BJ (cell line): Measurements from ENCODE around the gene SRGAP2C. TPM values are rescaled to one million over a fixed set of nuclear protein-coding genes. Genes with fewer than 3 reads are reported as not detected.
A peak's percentile ranks its signal among the peaks of the same experiment; 100 is the strongest.
"Not testable (repeated sequence)": the region's sequence is repeated elsewhere in the genome, so short reads cannot be mapped to it uniquely, and the experiment has no call there.

Experiments used
- CTCF ChIA-PET: fragments of 350-600 bp; formaldehyde crosslinking; extraction: SDS; loops from one replicate; lab custom pipeline; 2021; ENCODE audit warnings: antibody characterized with exemption, inconsistent platforms; lab: Yijun Ruan, JAX
- POLR2A ChIA-PET: fragments of 300-600 bp; sonication (Branson Sonifier 250); formaldehyde crosslinking; extraction: SDS; loops from one replicate; lab custom pipeline; 2021; ENCODE audit warnings: antibody characterized with exemption; lab: Charles Lee
- DNase-seq: peaks from one replicate; pipeline ENCODE4 v3.0.0-alpha.2; 2011; ENCODE audit warnings: low read depth
- H3K27me3 ChIP-seq: 2 replicates; pipeline ENCODE4 v1.6.0; 2011; ENCODE audit warnings: low read length; ENCODE audit not compliant: control insufficient read depth, insufficient read depth
- H3K36me3 ChIP-seq: 2 replicates; pipeline ENCODE4 v1.5.1; 2011; ENCODE audit warnings: low read length; ENCODE audit not compliant: control insufficient read depth, insufficient read depth
- H3K4me3 ChIP-seq: 2 replicates; pipeline ENCODE4 v1.5.1; 2011; ENCODE audit warnings: low read depth, mild to moderate bottlenecking, control low read depth, low read length
- polyA plus RNA-seq: library from polyadenylated mRNA; depleted of rRNA; stranded (reverse); fragments of >200 nt; gene quantifications from 2 replicates; pipeline ENCODE4 v1.2.3, GENCODE V29; 2011

SRGAP2C gene
- polyA plus RNA-seq, 1 experiment: 5.0 TPM

DNA sequence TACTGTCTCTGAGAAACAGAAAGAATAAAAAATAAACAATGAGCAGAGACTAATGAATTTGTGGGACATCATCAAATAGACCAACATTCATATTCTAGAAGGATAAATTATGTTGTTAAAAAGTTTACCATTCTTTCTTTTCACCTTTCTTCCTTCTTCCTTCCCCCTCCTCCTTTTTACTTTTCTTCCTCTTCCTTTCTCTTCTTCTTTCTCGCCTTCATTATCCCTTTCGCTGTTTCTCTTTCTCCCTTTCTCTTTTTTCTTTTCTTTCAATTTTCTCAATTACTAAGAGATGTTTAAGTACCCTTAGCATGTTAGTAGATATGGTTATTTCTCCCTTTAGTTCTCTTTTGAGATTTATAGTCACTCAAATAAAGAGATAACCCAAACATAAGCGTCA lies 207.4 kb downstream of the SRGAP2C start:
- H3K27me3 ChIP-seq, H3K36me3 ChIP-seq, POLR2A ChIA-PET, CTCF ChIA-PET, H3K4me3 ChIP-seq, DNase-seq: not testable (repeated sequence)

- POLR2A ChIA-PET, DNase-seq: not testable (repeated sequence)
Observed at GRCh38 chr1:121395718-121396201, 211.0 kb downstream of the SRGAP2C start.

GRCh38 chr1:121396335-121397081 lies 211.7 kb downstream of the SRGAP2C start:
- POLR2A ChIA-PET, CTCF ChIA-PET, DNase-seq: not testable (repeated sequence)

More at GRCh38 chr1:121395718-121396201, 211.0 kb downstream of the SRGAP2C start:
- CTCF ChIA-PET, H3K36me3 ChIP-seq, H3K27me3 ChIP-seq: not testable (repeated sequence)
- peak overlapping the region; percentile 59 for H3K4me3 ChIP-seq

DNA sequence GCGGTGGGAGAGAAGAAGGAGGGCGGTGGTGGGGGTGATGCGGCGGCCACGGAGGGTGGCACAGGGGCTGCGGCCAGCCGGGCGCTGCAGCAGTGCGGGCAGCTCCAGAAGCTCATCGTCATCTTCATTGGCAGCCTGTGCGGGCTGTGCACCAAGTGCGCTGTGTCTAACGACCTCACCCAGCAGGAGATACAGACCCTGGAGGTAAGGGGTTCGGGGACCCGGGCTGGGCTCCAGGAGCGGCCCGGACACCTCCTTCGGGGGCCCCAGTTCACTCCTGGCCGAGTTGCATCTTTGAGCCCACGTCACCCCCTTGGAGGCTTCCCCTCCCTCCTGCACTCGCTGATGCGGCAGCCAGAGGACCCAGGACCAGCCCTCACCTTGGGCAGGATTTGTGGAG lies 212.3 kb downstream of the SRGAP2C start:
- peak overlapping the region; percentile 59 for H3K4me3 ChIP-seq
- H3K36me3 ChIP-seq, CTCF ChIA-PET, POLR2A ChIA-PET, DNase-seq, H3K27me3 ChIP-seq: not testable (repeated sequence)

More at GRCh38 chr1:121396335-121397081, 211.7 kb downstream of the SRGAP2C start:
- peak overlapping the region; percentile 59 for H3K4me3 ChIP-seq
- H3K27me3 ChIP-seq, H3K36me3 ChIP-seq: not testable (repeated sequence)

DNA sequence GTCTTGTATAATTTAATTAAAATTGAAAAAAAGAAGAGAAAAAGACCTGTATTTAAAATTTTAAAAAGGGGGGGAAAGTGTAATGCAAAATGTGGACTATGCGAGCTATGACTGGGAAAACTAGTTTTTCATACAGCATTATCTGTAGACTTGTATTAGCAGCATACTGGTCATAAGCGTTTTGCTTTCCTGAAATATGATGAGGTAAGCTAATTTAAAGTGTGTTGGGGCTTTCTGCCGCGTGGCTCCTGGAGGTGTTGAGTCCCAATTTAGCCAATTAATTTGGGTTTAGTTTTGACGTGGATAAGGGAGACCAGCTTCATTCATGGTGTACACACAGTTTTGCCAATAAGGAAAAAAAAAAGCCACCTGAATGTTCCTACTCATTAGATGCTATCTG lies 214.4 kb downstream of the SRGAP2C start:
- POLR2A ChIA-PET, H3K4me3 ChIP-seq: not testable (repeated sequence)

GRCh38 chr1:121400108-121400507 lies 215.3 kb downstream of the SRGAP2C start:
- H3K27me3 ChIP-seq, CTCF ChIA-PET, H3K36me3 ChIP-seq, DNase-seq, POLR2A ChIA-PET, H3K4me3 ChIP-seq: not testable (repeated sequence)

More for the DNA sequence above, 214.4 kb downstream of the SRGAP2C start:
- H3K27me3 ChIP-seq, H3K36me3 ChIP-seq, CTCF ChIA-PET, DNase-seq: not testable (repeated sequence)

DNA sequence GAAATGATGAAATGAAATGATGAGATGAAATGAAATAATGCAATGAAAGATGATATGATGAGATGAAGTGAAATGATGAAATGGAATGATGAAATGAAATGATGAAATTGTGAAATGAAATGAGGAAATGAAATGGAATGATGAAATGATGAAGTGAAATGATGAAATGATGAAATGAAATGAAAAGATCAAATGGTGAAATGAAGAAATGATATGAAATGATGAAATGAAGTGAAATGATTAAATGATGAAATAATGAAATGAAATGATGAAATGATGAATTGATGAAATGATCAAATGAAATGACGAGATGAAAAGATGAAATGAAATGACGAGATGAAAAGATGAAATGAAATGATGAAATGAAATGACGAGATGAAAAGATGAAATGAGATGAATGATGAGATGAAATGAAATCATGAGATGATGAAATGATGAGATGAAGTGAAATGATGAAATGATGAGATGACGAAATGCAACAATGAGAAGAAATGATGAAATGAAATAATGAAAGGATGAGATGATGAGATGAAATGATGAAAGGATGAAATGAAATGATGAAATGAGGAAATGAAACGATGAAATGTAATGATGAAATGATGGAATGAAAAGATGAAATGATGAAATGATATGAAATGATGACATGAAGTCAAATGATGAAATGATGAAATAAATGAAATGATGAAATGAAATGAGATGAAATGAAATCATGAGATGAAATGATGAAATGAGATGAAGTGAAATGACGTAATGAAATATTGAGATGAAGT lies 216.0 kb downstream of the SRGAP2C start:
- CTCF ChIA-PET, H3K36me3 ChIP-seq, H3K4me3 ChIP-seq, DNase-seq, H3K27me3 ChIP-seq, POLR2A ChIA-PET: not testable (repeated sequence)

DNA sequence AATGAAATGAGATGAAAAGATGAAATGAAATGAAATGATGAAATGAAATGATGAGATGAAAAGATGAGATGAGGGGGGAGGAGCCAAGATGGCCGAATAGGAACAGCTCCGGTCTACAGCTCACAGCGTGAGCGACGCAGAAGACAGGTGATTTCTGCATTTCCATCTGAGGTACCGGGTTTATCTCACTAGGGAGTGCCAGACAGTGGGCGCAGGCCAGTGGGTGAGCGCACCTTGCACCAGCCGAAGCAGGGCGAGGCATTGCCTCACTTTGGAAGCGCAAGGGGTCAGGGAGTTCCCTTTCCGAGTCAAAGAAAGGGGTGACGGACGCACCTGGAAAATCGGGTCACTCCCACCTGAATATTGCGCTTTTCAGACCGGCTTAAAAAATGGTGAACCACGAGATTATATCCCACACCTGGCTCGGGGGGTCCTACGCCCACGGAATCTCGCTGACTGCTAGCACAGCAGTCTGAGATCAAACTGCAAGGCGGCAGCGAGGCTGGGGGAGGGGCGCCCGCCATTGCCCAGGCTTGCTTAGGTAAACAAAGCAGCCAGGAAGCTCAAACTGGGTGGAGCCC lies 216.7 kb downstream of the SRGAP2C start:
- CTCF ChIA-PET, DNase-seq, H3K27me3 ChIP-seq, H3K4me3 ChIP-seq, POLR2A ChIA-PET, H3K36me3 ChIP-seq: not testable (repeated sequence)

DNA sequence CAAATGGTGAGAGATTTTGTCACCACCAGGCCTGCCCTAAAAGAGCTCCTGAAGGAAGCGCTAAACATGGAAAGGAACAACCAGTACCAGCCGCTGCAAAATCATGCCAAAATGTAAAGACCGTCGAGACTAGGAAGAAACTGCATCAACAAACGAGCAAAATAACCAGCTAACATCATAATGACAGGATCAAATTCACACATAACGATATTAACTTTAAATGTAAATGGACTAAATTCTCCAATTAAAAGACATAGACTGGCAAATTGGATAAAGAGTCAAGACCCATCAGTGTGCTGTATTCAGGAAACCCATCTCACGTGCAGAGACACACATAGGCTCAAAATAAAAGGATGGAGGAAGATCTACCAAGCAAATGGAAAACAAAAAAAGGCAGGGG lies 218.5 kb downstream of the SRGAP2C start:
- POLR2A ChIA-PET, DNase-seq, CTCF ChIA-PET, H3K36me3 ChIP-seq, H3K4me3 ChIP-seq, H3K27me3 ChIP-seq: not testable (repeated sequence)
